IPS-18c (cell line): ENCODE measurements around the gene LRRTM3.

Experiments
- H3K4me3 ChIP-seq: 2 replicates; pipeline ENCODE4 v1.7.0; 2013; ENCODE audit warnings: low read depth, mild to moderate bottlenecking, low read length, moderate library complexity; ENCODE audit not compliant: insufficient read depth
- H3K9me3 ChIP-seq: one replicate; pipeline ENCODE4 v1.6.1; 2013; ENCODE audit warnings: mild to moderate bottlenecking, low read length, moderate library complexity; ENCODE audit not compliant: control insufficient read depth, insufficient read depth

LRRTM3 gene

GRCh38 chr10:66927971-66928770, 2.3 kb downstream of the LRRTM3 start:
- no peaks in the 10 kb centered on the region for H3K9me3 ChIP-seq
- H3K4me3 ChIP-seq: peak overlapping the region; percentile 45

GRCh38 chr10:66928776-66929175, 2.9 kb downstream of the LRRTM3 start:
- H3K4me3 ChIP-seq: peak overlapping the region; percentile 45; the same call in 1 of the 2 replicates
- H3K9me3 ChIP-seq: no peaks in the 10 kb centered on the region

GRCh38 chr10:66929375-66929774, 3.5 kb downstream of the LRRTM3 start:
- no peaks in the 10 kb centered on the region for H3K9me3 ChIP-seq

GRCh38 chr10:66931340-66931948, 5.6 kb downstream of the LRRTM3 start:
- Histone ChIP-seq H3K9me3 (no peaks in the 10 kb centered on the region), H3K4me3 (no peak overlapping the region)

More at GRCh38 chr10:66929375-66929774, 3.5 kb downstream of the LRRTM3 start:
- no peak overlapping the region for H3K4me3 ChIP-seq

GRCh38 chr10:66931949-66932343, 6.1 kb downstream of the LRRTM3 start:
- no peaks in the 10 kb centered on the region for H3K9me3 ChIP-seq
- H3K4me3 ChIP-seq: no peak overlapping the region

GRCh38 chr10:66934711-66935110, 8.9 kb downstream of the LRRTM3 start:
- Histone ChIP-seq H3K4me3 (no peak overlapping the region), H3K9me3 (no peaks in the 10 kb centered on the region)

GRCh38 chr10:66940965-66941364, 15.1 kb downstream of the LRRTM3 start:
- no peak overlapping the region for H3K4me3 ChIP-seq
- H3K9me3 ChIP-seq: no peaks in the 10 kb centered on the region

GRCh38 chr10:66941491-66941890, 15.7 kb downstream of the LRRTM3 start:
- no peak overlapping the region for H3K4me3 ChIP-seq
- H3K9me3 ChIP-seq: no peaks in the 10 kb centered on the region

GRCh38 chr10:66942407-66942806, 16.6 kb downstream of the LRRTM3 start:
- Histone ChIP-seq H3K9me3 (no peaks in the 10 kb centered on the region), H3K4me3 (no peak overlapping the region)

GRCh38 chr10:66943590-66943989, 17.8 kb downstream of the LRRTM3 start:
- no peaks in the 10 kb centered on the region for H3K9me3 ChIP-seq
- no peak overlapping the region for H3K4me3 ChIP-seq

GRCh38 chr10:66951896-66952295, 26.1 kb downstream of the LRRTM3 start:
- no peaks in the 10 kb centered on the region for H3K9me3 ChIP-seq

GRCh38 chr10:66958466-66958865, 32.6 kb downstream of the LRRTM3 start:
- H3K9me3 ChIP-seq: no peaks in the 10 kb centered on the region

More at GRCh38 chr10:66951896-66952295, 26.1 kb downstream of the LRRTM3 start:
- no peak overlapping the region for H3K4me3 ChIP-seq

GRCh38 chr10:66964946-66965345, 39.1 kb downstream of the LRRTM3 start:
- H3K9me3 ChIP-seq: no peaks in the 10 kb centered on the region
- no peak overlapping the region for H3K4me3 ChIP-seq

More at GRCh38 chr10:66958466-66958865, 32.6 kb downstream of the LRRTM3 start:
- no peak overlapping the region for H3K4me3 ChIP-seq

GRCh38 chr10:66980246-66980815, 54.5 kb downstream of the LRRTM3 start:
- H3K4me3 ChIP-seq: no peak overlapping the region
- H3K9me3 ChIP-seq: no peaks in the 10 kb centered on the region

GRCh38 chr10:66981361-66982052, 55.7 kb downstream of the LRRTM3 start:
- H3K4me3 ChIP-seq: no peak overlapping the region
- no peaks in the 10 kb centered on the region for H3K9me3 ChIP-seq

GRCh38 chr10:66982053-66982420, 56.2 kb downstream of the LRRTM3 start:
- no peak overlapping the region for H3K4me3 ChIP-seq

GRCh38 chr10:66982792-66983474, 57.1 kb downstream of the LRRTM3 start:
- no peak overlapping the region for H3K4me3 ChIP-seq
- H3K9me3 ChIP-seq: no peaks in the 10 kb centered on the region

More at GRCh38 chr10:66982053-66982420, 56.2 kb downstream of the LRRTM3 start:
- no peaks in the 10 kb centered on the region for H3K9me3 ChIP-seq
